Activated T-cell treated with anti-CD3 and anti-CD28 coated beads, Interleukin-2, amount 50 U/mL, for 48 hours (primary cell): ENCODE data around the gene SYCE3.
A peak's percentile ranks its signal among the peaks of the same experiment; 100 is the strongest.

Experiments
- DNase-seq, 2 experiments: peaks; one replicate each; pipeline ENCODE4 v3.0.0-alpha.2; 2020

Gene SYCE3

DNA sequence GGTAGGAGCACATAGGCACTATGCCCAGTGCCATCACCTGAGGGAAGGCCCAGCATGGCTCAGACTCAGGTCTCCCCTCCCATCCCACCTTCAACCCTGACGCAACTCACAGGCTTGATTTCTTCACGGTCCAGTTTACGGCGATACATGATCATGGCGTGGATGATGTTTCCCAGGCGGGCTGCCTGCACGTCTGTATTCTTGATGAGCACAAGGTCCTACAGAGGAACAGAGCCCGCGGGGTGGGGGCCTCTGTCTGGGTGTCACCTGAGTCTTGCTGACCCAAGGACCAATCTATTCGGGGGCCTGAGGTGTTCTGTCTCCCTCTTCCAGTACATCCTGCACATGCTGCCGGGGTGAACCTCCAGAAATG lies 11.7 kb upstream of the SYCE3 start:
- no peak for DNase-seq

DNA sequence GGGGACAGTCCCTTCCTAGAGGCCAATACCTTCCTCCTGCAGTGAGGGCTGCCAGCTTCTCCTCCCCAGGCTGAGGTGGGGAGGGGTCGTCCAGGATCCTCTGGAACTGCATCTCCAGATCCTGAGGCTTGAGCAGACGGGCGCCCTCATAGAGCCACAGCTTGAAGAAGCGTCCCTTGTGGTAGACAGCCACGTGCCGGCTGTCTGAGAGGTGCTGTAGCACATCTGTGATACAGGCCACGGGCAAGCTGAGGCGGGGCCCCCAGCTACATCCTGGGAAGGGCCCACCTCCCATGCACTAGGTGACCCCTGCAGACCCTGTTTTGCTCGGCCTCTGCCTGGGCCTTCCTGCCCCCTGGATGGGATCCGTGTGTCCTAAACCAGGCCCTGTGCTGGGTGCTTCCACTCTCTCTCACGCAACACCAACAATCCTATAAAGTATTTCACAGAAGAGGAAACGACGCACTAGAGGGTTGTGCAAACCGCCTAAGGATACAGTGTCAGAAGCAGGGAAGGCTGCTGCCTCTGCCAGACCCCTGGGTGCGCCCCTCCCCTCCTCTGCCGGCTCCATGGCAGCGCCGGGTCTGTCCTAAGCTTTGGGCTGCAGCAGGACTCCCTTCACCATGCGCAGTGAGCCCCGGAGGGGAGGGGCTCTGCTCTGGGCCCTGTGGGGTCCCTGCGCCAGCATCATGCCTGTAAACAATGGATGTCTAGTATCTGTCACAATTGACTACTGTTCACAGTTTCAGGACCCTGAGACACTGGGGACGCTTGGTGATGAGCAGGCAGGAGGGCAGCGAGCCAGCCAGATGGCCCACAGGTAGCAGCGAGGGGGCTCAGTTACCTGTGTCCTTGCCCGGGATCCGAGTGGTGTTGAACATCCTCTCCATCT lies 11.0 kb upstream of the SYCE3 start:
- no peak for DNase-seq

DNA sequence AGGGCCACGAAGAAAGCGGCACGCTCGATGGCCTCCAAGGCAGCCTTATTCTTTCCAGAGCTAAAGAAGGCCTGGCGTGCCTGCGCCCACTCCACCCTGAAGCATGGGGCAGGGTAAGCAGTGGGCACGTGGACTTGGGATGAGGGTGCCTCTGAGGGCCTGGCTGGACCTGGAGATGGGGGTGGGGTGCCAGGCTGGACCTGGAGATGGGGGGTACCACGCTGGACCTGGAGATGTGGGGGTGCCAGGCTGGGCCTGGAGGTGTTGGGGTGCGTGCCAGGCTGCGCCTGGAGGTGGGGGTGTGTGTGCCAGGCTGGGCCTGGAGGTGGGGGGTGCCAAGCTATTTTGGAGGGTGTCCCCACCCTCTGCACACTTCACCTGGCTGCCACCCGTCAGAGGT lies 10.2 kb upstream of the SYCE3 start:
- no peak for DNase-seq

DNA sequence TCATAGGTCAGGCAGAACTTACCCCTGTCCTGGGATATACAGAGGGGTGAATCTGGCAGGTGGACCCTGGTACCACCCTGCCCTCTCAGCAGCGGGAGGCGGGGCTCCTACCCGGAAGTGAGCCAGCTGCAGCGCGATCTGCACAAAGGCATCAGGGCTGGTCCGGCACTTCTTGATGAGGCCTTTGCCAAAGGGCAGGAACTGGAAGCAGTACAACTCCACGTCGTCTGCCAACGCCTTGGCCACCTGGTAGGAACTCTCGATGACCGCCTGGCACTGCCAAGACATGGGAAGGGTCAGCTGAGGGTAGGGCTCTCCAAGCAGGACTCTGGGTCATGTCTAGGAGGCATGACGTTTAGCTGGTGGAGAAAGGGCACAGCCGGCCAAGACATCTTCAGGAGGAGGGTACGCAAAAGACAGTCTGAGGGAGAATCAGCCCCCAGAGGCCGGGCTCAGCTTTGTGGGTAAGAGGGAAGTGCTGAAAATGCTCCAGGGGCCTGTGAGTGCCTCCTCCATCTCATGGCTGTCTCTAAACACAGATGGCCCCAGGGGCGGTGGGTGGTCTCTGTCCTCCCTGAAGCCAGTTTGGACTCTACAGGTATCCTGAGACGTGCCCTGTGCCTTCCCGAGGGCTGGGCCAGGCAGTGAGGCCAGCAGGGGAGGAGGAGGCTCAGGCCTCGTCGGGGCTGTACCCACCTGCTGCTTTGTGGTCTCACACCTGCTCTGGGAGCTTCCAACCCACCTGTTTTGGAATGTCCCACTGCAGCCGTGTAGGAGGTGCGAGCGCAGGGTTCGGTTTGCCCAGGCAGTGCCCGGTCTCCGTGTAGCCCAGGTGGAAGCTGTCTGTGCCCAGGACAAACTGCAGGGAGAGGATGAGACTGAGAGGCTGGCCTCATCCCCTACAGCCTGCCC lies 8.8 kb upstream of the SYCE3 start:
- no peak for DNase-seq

DNA sequence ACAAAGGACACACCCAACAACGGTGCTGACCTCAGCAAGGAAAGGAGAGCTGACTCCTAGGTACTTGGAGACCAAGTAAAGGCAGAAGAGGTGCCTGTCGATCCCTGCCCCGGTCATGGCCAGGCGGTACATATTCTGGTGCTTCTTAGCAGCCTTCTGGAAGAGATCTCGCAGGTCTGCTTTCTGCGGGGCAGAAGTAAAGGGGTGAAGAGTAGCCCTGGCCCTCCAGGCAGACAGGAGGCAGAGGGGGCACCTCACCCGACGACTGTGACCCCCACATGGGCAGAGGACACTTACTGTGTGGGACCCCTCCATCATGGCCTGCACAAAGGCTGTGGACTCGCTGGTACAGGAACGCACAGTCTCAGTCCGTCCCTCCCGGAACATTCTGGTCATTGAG lies 8.1 kb upstream of the SYCE3 start:
- DNase-seq: no peak

DNA sequence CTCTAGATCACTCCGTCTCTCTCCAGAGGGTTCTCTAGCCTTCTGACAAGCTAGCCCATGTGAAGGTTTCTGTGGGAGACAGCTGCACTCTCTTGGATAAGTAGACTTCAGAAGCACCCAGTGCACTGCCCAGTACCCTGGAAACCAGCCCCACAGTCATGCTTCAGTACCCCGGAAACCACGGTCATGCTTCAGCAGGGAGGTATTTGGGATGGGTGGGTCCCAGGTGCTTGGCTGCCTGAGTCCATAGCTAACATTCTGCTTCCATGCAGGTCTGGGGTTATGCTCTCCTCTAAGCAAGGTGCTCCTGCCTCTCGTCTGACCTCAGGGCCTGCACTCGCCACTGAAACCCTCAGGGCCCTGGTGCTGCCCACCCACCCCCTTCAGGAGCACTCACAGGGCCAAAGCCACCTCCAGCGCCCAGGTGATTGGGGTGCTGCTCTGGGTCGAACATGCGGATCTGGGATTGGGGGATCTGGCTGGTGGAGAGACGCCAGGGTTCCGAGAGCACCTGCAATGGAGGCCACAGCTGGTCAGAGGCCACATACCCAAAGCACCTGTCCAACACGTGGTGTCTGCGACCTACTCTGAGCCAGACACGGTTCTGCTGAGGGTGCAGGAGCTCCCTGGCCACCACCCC lies 7.3 kb upstream of the SYCE3 start:
- DNase-seq: no peak

DNA sequence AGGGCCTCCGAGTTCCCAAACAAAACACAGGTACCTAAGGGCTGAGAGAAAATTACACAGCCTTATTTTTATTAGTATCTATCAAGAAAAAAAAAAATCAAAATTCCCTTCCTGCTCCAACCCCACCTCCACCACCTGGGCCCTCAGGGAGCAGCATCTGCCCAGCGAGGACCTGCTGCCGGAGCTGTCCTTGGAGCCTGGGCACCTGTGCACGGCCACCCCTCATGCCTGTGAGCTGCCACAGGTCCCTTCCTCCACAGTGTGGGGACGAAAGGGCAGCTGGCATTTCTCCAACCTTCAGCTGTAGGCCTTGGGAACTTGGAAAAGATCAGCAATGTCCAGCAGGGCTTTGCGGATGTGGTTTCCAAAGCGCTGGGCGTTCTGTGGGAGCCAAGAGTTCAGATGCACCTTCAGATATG lies 6.3 kb upstream of the SYCE3 start:
- DNase-seq: no peak

DNA sequence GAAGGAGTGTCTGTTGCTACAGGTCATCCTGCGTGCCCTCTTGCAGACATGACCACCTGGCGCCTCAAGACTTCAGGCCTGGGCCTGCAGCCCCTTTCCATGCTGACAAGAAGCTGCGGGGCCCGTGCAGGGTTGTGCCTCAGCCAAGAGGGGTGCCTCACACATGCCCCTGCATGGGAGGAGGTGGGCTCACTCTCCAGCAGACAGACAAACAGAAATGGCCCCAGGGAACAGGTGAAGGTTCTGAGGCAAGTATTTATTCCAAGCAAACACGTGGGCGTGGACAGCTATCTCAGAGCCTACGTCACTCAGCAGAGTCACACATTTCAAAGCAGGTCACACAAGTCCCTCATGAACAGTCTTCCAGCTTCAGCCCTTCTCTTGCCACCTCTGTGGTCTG lies 5.9 kb upstream of the SYCE3 start:
- no peak for DNase-seq

DNA sequence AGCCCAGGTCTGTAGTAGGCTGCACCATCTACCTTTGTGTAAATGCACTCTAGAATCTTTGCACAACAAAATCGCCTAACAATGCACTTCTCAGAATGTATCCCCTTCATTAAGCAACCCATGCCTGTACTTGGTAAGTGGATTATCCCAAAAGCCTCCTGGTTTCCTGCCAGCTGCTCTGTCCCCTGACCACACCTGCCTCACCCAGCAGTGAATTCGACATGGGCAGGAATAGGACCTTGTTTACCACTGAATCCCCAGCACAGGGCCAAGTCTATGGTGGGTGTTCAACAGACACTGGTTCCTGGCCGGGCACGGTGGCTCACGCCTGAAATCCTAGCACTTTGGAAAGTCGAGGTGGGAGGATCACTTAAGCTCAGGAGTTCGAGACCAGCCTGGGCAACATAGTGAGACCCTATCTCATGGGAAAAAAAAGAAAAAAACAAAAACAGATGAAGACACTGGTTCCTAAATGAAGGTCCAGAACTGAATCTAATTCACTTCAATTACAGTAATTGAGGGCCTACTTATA lies 5.1 kb upstream of the SYCE3 start:
- no peak for DNase-seq

DNA sequence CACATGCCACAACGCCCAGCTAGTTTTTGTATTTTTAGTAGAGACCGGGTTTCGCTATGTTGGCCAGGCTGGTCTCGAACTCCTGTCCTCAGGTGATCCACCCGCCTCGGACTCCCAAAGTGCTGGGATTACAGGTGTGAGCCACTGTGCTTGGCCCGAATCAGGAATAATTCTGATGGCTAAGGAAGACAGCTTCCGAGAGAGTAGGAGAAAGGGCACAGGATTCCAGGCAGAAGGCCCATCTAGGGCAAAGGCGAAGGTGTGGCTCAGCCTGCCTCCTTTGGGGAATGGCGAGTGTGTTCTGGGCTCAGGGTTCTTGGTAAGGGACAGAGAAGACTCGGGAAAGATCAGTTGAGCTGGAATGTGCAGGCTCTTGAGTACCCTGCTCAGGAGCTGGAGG lies 1.6 kb upstream of the SYCE3 start:
- no peak for DNase-seq

DNA sequence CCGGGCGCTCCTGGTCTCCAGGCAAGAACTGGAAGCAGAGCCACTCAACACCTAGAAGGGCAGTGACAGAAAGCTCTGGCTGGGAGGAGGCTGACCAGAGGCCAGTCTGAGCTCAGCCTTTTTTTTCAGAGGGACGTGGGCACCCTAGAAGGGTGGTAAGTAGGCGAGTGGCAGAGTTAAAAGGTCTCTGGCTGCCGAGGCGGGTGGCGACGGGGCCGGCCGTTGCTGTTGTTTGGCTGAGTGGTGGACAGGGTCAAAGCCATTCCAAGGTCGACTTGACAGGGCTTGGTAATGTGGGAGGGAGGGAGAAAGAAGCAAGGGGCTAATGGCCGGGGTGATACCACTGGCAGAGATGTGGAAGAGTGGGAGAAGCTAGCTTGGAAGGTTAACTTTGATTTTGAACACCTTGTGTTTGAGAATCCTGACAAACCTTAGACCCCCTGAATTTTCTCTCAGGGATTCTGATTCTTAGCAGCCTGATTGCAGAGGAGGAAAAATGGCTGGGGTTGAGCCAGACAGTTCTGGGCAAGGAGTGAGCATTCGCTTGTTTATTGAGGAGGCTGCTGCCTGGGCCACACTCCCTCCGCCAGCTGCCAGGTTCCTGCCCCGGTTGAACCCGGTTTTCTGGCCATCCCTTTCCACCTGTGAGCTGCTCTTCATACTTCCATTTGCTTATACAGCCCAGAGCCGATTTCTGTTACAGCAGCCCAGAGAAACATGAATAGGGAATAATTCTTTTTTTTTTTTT lies 868 bp upstream of the SYCE3 start:
- no peak for DNase-seq

DNA sequence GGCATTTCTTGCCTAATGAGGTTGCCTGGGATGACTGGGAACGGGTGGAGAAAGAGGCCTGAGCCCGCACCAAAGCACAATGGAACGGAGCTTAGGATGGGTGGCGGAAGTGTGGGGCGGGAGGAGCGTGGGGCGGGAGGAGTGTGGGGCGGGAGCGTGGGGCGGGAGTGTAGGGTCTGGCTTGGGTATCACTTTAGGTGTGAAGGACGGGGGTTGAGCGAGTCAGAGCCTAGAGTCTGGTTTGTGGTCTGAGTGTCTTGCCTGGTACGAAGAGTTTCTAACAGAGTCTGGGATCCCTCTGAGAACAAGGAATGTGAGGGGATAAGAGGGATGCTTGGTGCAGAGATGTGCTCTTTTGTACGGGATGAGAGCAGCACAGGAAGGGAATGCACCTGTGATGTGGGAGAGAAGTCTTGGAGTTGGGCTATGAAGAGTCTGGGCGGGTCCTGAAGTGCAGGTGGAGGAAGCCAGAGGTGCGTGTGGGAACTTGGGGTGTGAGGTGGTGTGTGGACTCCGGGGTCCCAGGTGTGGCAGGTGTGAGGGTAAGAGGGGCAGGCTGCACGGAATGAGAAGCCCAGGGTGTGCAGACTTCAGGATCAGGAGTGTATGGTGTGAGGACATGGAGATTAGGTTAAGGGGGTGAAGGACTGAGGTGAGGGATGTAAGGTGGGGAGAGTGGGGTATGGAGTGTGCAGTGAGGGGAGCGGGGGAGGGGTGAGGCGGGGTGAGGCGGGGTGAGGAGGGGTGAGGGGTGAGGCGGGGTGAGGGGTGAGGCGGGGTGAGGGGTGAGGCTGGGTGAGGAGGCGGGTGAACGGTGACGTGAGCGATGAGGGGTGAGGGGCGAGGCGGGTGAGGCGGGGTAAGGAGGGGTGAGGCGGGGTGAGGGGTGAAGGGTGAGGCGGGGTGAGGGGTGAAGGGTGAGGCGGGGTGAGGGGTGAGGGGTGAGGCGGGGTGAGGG lies 1.0 kb downstream of the SYCE3 start:
- no peak for DNase-seq

DNA sequence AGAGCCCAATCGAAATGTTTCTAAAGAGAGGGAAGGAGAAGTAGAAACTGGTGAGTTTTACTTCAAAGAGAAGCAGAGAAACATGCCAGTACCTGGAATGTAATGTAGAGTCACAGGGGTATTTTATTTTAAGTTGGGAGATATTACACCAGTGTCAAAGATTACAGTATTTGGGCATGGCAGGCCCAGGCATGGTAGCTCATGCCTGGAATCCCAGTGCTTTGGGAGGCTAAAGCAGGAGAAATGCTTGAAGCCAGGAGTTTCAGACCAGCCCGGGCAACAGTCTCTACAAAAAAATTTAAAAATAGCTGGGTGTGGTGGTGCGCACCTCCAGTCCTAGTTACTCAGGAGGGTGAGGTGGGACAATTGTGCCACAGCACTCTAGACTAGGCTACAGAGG lies 2.7 kb downstream of the SYCE3 start:
- no peak for DNase-seq

DNA sequence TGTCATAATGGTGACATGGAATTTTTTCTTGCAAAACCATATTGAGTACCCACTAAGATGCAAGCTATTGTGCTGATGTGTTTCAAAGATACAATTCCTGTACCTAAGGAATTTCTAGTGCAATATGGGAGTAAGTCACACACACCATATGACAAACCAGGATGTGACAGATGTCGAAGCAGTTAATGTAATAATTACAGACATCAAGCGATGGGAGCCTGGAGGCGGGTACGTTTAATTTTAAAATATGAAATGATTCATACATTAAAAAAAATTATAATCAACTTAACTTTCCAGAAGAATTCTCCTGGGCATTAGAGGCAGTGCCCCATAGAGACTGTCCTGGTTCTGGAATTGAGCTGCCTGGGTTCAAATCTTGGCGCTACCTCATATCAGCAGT lies 6.0 kb downstream of the SYCE3 start:
- DNase-seq: no peak

DNA sequence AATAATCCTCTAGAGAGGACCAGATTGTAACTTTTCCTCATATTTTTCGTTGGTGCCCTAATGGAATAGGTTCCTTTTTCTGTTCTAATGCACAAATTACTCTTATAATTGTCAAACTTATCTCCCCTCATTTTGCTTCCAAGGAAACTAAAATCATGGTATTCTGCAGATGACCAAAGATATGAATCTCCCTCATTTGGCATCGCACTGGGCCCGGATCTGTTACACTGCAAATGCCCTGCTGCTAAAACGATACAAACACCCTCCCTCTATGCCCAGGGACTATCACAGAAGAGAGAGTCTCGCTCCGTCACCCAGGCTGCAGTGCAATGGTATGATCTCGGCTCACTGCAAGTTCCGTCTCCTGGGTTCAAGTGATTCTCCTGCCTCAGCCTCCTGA lies 9.4 kb downstream of the SYCE3 start:
- no peak for DNase-seq

DNA sequence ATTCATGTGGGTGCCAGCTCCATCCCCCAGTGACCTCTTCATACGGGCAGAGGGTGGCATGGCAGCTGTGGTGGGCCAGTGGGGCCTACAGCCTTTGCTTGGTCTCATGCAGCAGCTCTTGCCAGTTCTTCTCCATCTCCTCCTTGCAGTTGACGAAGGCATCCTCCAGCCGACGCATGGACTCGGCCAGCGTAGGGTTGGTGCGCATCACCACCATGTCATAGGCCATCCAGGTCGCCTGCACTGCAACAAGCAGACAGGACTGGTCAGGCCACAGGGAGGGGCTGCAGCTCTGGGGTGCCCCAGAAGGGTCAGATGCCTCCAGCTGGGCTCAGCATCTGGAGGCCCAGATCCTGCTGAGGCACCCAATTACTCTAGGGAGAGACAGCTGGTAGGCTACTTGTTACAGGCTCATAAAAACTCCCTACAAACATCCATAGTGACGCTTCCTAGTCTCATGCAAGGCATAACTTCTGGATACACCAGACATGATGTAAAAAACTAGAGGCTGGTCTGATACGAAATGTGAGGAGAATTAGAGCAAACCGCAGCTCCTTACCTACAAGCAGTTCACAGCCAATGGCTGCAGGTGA lies 11.5 kb downstream of the SYCE3 start:
- DNase-seq: no peak

DNA sequence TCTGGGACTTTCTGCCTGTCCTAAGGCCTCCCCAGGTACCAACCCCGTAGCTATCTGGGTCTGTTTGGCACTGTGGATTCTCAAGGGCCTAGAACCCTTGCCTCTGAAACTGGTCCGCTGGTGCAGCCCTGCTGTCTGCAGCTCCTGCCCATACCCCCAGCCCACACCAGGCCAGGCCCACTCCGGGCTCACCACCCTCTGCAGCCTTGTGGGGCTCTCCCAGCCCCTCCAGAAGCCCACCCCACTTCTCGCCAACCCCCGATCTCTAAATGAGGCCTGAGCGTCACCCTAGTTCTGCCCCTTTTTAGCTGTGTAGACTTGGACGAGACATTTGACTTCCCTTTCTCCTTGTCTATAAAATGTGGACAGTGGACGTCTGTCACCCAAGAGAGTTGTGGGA lies 12.3 kb downstream of the SYCE3 start:
- no peak for DNase-seq

DNA sequence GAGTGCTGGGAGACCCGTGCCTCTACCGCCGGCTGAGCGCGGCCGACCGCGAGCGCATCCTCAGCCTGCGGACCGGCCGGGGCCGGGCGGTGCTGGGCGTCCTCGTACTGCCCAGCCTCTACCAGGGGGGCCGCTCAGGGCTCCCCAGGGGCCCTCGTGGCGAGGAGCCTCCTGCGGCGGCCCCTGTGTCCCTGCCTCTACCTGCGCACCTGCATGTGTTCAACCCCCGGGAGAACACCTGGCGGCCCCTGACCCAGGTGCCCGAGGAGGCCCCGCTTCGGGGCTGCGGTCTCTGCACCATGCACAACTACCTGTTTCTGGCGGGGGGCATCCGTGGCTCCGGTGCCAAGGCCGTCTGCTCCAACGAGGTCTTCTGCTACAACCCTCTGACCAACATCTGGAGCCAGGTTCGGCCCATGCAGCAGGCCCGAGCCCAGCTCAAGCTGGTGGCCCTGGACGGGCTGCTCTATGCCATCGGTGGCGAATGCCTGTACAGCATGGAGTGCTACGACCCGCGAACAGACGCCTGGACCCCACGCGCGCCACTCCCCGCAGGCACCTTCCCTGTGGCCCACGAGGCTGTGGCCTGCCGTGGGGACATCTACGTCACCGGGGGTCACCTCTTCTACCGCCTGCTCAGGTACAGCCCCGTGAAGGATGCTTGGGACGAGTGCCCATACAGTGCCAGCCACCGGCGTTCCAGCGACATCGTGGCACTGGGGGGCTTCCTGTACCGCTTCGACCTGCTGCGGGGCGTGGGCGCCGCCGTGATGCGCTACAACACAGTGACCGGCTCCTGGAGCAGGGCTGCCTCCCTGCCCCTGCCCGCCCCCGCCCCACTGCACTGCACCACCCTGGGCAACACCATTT lies 13.6 kb downstream of the SYCE3 start:
- DNase-seq: no peak

DNA sequence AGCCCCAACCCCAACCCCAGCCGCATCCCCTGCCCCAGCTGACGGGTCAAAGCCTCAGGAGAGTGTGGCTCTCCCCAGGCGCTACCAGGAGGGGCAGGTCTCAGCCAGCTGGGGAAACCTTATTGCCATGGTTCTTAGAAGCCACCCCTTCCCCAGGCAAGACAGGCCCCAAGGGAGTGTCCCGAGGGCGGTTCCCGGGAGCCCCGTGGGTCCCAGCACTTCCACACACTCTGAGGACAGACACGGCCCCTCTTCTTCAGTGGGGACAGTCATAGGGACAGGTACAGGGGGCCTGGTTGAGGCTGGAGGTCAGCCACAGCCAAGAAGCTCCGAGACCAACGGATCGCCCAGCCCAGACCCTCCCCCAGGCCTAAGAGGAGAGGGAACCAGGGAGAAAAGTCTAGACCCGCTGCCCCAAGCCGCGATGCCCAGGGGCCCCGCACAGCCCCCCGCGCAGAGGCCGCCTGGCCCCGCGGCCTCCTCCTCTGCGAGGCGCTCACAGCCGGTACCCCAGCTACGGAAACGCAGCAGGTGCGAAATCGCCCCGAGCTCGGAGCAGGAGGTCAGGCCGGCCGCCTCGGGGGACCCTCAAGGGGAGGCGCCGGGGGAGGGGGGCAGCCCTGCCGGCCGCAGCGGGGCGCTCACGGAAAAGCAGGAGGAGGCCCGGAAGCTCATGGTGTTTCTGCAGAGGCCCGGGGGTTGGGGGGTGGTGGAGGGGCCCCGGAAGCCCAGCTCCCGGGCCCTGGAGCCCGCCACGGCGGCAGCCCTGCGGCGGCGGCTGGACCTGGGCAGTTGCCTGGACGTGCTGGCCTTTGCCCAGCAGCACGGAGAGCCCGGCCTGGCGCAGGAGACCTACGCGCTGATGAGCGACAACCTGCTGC lies 14.4 kb downstream of the SYCE3 start:
- peak; percentile 73 to 75 for DNase-seq
